HUES6 (cell line): ENCODE measurements around the gene ZFAND3.
"Not testable (repeated sequence)": the region's sequence is repeated elsewhere in the genome, so short reads cannot be mapped to it uniquely, and the experiment has no call there.

ENCODE experiments used
- H3K27ac ChIP-seq: 2 replicates; pipeline ENCODE4 v1.7.0; 2013; ENCODE audit warnings: low read depth, mild to moderate bottlenecking, low read length, inconsistent platforms
- H3K27me3 ChIP-seq: 2 replicates; pipeline ENCODE4 v1.6.1; 2013; ENCODE audit warnings: low read length; ENCODE audit not compliant: control insufficient read depth, insufficient read depth
- H3K36me3 ChIP-seq: 2 replicates; pipeline ENCODE4 v1.6.1; 2013; ENCODE audit warnings: low read length; ENCODE audit not compliant: control insufficient read depth, insufficient read depth
- H3K4me1 ChIP-seq: 2 replicates; pipeline ENCODE4 v1.6.1; 2013; ENCODE audit warnings: low read length; ENCODE audit not compliant: control insufficient read depth, insufficient read depth
- H3K4me3 ChIP-seq: 2 replicates; pipeline ENCODE4 v1.5.1; 2013; ENCODE audit warnings: low read depth, low read length
- H3K9ac ChIP-seq: one replicate; pipeline ENCODE4 v1.6.1; 2013; ENCODE audit warnings: mild to moderate bottlenecking, low read length
- H3K9me3 ChIP-seq: 2 replicates; pipeline ENCODE4 v1.6.1; 2013; ENCODE audit warnings: low read depth, low read length; ENCODE audit not compliant: control insufficient read depth, insufficient read depth

ZFAND3 gene

DNA sequence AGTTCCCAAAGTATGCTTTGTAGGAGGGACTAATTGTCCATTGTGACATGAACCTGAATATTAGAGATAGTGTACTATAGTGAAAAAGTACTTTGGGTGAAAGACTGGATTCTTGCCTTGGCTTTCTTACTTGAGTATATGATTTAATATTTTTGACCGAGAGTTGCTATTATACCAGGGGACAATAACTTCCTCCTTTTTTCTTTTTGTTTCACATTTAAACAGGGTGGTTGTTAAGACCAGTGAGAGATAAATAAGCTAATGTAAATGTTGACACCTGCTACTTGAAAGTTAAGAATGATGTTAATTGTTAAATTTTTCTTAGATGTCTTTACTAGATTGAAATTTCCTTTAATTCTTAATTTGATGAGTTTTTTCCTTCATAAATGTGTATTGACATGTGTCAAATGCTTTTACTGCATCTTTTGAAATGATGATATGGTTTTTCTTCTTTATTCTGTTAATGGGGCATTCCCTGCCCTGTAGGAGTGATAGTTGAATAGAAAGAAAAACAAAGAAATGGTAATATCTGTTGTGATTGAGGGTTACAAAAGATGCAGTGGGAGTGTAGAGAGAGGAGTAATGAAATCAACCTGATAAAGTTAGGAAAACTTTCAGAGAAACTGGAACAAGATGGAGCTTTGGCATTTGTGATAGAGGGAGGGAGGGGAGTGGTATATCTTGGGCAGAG, 48.4 kb downstream of the ZFAND3 start:
- Histone ChIP-seq H3K9me3 (no peaks in the 10 kb centered on the region), H3K9ac (peak overlapping the region; percentile 30), H3K36me3 (no peaks in the 10 kb centered on the region), H3K27me3 (no peaks in the 10 kb centered on the region), H3K4me1 (peaks cover 35% of the 10 kb centered on the region), H3K27ac (no peak overlapping the region), H3K4me3 (peak overlapping the region; percentile 28; the same call in 1 of the 2 replicates)

DNA sequence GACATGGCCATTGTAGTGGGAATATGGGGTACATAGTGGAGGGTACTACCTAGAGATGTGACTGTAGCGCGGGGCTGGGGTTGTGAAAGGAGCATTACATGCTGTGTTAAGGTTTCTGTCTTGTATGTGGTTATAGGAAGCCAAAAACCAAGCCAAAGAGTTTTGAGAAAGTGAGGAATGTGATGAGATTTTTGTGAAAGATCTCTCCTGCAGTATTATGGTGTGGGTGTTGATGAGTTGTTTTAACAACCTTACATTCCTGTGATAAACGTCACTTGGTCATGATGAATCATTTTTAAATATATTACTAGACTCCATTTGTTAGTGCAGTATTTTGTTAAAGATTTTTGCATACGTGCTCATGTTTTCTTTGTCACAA, 48.9 kb downstream of the ZFAND3 start:
- Histone ChIP-seq H3K9me3 (no peaks in the 10 kb centered on the region), H3K9ac (peak overlapping the region; percentile 30), H3K27me3 (no peaks in the 10 kb centered on the region), H3K4me1 (peaks cover 35% of the 10 kb centered on the region), H3K27ac (no peak overlapping the region), H3K36me3 (no peaks in the 10 kb centered on the region), H3K4me3 (peak overlapping the region; percentile 28; the same call in 1 of the 2 replicates)

GRCh38 chr6:37871616-37872372, 52.3 kb downstream of the ZFAND3 start:
- Histone ChIP-seq H3K4me3 (no peak overlapping the region), H3K9ac (no peak overlapping the region), H3K36me3 (no peaks in the 10 kb centered on the region), H3K4me1 (peaks cover 34% of the 10 kb centered on the region), H3K27ac (peak overlapping the region; percentile 43; the same call in 1 of the 2 replicates), H3K9me3 (no peaks in the 10 kb centered on the region), H3K27me3 (no peaks in the 10 kb centered on the region)

DNA sequence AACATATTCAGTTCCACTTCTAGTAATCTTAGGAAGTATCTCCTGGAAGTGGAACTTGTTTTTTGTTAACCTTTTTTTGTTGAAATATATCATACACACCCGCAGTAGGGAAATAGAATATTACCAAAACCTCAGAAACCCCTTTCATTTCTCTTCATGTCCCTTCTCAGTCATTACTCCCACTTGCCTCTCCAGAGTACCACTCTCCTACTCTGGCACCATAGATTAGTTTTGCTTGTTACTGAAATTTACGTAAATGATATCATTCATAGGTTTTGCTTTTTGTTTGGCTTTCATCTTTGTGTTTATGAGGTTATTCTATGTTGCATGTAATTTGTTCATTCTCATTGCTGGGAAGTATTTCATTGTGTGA, 52.8 kb downstream of the ZFAND3 start:
- H3K9me3 ChIP-seq, result no peaks in the 10 kb centered on the region
- no peaks in the 10 kb centered on the region for H3K27me3 ChIP-seq
- no peak overlapping the region for H3K9ac ChIP-seq
- peaks cover 34% of the 10 kb centered on the region for H3K4me1 ChIP-seq
- H3K27ac ChIP-seq, result peak overlapping the region; percentile 43; the same call in 1 of the 2 replicates
- 0 out of 2 replicates have a peak overlapping the region, but pooled peaks have one; percentile 7 for H3K4me3 ChIP-seq
- H3K36me3 ChIP-seq, result no peaks in the 10 kb centered on the region

GRCh38 chr6:37874726-37875125, 55.2 kb downstream of the ZFAND3 start:
- Histone ChIP-seq H3K27ac (no peak overlapping the region), H3K9me3 (no peaks in the 10 kb centered on the region), H3K4me3 (no peak overlapping the region), H3K4me1 (peaks cover 30% of the 10 kb centered on the region), H3K9ac (no peak overlapping the region), H3K27me3 (no peaks in the 10 kb centered on the region), H3K36me3 (no peaks in the 10 kb centered on the region)

- Histone ChIP-seq H3K36me3 (no peaks in the 10 kb centered on the region), H3K27me3 (no peaks in the 10 kb centered on the region), H3K9me3 (no peaks in the 10 kb centered on the region), H3K4me1 (peaks cover 30% of the 10 kb centered on the region), H3K9ac (no peak overlapping the region), H3K4me3 (no peak overlapping the region), H3K27ac (no peak overlapping the region)
Measured at GRCh38 chr6:37875561-37876309, 56.2 kb downstream of the ZFAND3 start.

- Histone ChIP-seq H3K27ac (no peak overlapping the region), H3K4me1 (peaks cover 33% of the 10 kb centered on the region), H3K36me3 (no peaks in the 10 kb centered on the region), H3K4me3 (no peak overlapping the region), H3K9ac (no peak overlapping the region), H3K9me3 (no peaks in the 10 kb centered on the region), H3K27me3 (no peaks in the 10 kb centered on the region)
Measured at GRCh38 chr6:37876843-37877242, 57.3 kb downstream of the ZFAND3 start.

DNA sequence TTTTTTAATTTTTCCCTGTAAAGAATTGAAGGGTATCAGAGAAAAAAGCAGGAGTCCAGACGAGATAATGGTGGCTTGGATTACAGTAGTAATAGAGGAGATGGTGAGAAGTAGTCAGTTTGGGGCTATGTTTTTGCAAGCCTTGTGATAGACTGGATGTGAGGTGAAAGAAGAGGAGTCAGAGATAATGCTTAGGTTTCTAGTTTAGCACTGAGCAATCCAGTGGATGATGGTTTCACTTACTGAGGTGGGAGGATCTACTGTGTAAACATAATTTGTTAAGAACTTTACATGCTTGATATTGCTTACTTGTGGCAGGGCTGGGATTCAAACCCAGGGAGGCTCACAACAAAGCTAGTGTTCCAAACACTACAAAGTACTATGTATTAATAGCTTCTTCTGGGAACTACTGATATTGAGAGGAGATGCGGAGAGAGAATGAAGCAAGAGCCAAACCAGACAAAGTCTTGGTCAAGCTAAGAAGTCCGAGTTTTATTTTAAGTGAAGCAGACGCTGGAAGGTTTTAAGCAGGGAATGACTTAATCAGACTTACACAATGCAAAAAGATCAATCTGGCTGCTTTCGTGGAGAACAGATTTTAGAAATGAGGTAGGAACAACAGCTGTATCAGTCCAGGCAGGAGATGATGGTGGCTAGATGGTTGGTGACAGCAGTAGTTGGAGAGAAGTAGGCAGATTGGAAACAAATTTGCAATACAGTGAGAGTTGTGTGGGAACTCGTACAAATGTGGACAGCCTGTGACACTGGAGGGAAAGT, 58.0 kb downstream of the ZFAND3 start:
- Histone ChIP-seq H3K27ac (no peak overlapping the region), H3K4me3 (no peak overlapping the region), H3K36me3 (no peaks in the 10 kb centered on the region)

DNA sequence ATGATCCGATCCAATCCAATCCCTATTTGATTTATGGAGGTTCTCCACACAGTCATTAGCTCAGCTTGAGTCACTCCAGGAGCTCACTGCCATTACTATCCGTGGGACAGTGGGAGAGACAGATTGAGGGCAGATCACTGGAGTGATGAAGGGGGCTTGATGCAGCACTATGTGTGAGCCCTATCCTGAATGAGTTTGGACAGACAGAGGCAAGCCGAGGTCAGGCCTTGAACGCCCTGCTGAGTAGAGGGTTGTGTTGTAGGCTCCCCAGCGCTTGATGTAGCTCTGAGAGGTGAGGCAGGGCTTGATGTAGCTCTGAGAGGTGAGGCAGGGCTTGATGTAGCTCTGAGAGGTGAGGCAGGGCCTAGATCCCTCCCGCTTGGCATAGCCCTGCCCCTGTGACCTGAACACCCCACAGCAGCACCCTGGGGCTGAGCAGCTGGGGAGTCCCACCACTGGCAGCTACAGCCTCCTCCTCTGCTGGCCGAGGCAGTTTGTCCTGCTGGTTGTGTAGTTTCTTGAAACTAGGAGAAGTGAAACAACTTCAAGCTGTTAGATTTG, 58.7 kb downstream of the ZFAND3 start:
- no peak overlapping the region for H3K9ac ChIP-seq
- peaks cover 28% of the 10 kb centered on the region for H3K4me1 ChIP-seq
- H3K27ac ChIP-seq, result no peak overlapping the region
- H3K9me3 ChIP-seq, result no peaks in the 10 kb centered on the region
- no peak overlapping the region for H3K4me3 ChIP-seq
- no peaks in the 10 kb centered on the region for H3K36me3 ChIP-seq
- H3K27me3 ChIP-seq, result no peaks in the 10 kb centered on the region

More for the DNA sequence above, 58.0 kb downstream of the ZFAND3 start:
- Histone ChIP-seq H3K4me1 (peaks cover 28% of the 10 kb centered on the region), H3K9ac (no peak overlapping the region), H3K27me3 (no peaks in the 10 kb centered on the region), H3K9me3 (no peaks in the 10 kb centered on the region)

DNA sequence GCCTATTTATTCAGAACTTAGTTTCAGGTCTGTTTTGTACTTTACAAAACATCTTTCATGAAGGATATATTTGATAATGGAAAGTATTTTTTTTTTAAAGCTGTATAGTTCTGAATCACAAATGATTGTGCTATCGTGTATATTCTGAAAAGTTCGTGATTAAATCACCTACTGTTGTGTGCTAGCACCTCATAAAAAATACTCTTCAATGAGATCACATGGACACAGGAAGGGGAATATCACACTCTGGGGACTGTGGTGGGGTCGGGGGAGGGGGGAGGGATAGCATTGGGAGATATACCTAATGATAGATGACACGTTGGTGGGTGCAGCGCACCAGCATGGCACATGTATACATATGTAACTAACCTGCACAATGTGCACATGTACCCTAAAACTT, 61.1 kb downstream of the ZFAND3 start:
- H3K27me3 ChIP-seq, H3K9me3 ChIP-seq, H3K9ac ChIP-seq, H3K27ac ChIP-seq, H3K4me3 ChIP-seq, H3K36me3 ChIP-seq: not testable (repeated sequence)
- H3K4me1 ChIP-seq, result peaks cover 28% of the 10 kb centered on the region
